ENCODE data around the gene FUT3.

The FUT3 gene

GRCh38 chr19:5822181-5822844, 28.9 kb downstream of the FUT3 start:
- no peak for DNase-seq

- no peak for DNase-seq
These were observed 29.6 kb downstream of the FUT3 start for GRCh38 chr19:5821521-5822180.

GRCh38 chr19:5820785-5821184, 30.5 kb downstream of the FUT3 start:
- DNase-seq: no peak

- no peak for DNase-seq
These were observed 32.7 kb downstream of the FUT3 start for GRCh38 chr19:5818594-5818993.

- DNase-seq: no peak
These were observed 34.0 kb downstream of the FUT3 start for GRCh38 chr19:5817218-5817617.

GRCh38 chr19:5814852-5815246, 36.4 kb downstream of the FUT3 start:
- no peak for DNase-seq

- no peak for DNase-seq
These were observed 37.0 kb downstream of the FUT3 start for GRCh38 chr19:5814123-5814851.

GRCh38 chr19:5811117-5811516, 40.1 kb downstream of the FUT3 start:
- no peak for DNase-seq

GRCh38 chr19:5809469-5809868, 41.8 kb downstream of the FUT3 start:
- DNase-seq: no peak

GRCh38 chr19:5809053-5809452, 42.2 kb downstream of the FUT3 start:
- no peak for DNase-seq

GRCh38 chr19:5808120-5808816, 43.0 kb downstream of the FUT3 start:
- no peak for DNase-seq

- no peak for DNase-seq
These were observed 44.3 kb downstream of the FUT3 start for GRCh38 chr19:5806905-5807304.

GRCh38 chr19:5806133-5806489, 45.1 kb downstream of the FUT3 start:
- no peak for DNase-seq

GRCh38 chr19:5805462-5806132, 45.7 kb downstream of the FUT3 start:
- peak; percentile 56 to 65 for DNase-seq

- peak in 1 of 2 donors; percentile 47 for DNase-seq
These were observed 46.5 kb downstream of the FUT3 start, which contains the start of gene NRTN for GRCh38 chr19:5804516-5805461. TSS of gene NRTN (plus strand) at chr19:5805067. CDS start at chr19:5824166, 19,099 bp downstream.

- DNase-seq: peak; percentile 95 to 98
These were observed 47.3 kb downstream of the FUT3 start for GRCh38 chr19:5803752-5804515.

GRCh38 chr19:5803441-5803751, 47.9 kb downstream of the FUT3 start:
- DNase-seq: no peak

- DNase-seq: no peak
These were observed 49.2 kb downstream of the FUT3 start for GRCh38 chr19:5801796-5802619.

GRCh38 chr19:5800361-5801270, 50.6 kb downstream of the FUT3 start:
- no peak for DNase-seq

Measured in stimulated activated CD4-positive, alpha-beta T cell treated with anti-CD3 and anti-CD28 coated beads, Interleukin-2, amount 100 ng/mL, for 48 hours (primary cell).